GM23338 (cell line): ENCODE results near the gene ZNF311. TPM values are rescaled to one million over a fixed set of nuclear protein-coding genes. Genes with fewer than 3 reads are reported as not detected.

ENCODE experiments used
- ATAC-seq: fragments of 200-7000 bp; cut with Tn5 transposase; 3 replicates; pipeline ENCODE4 v1.9.1; 2020
- DNase-seq: peaks from one replicate; pipeline ENCODE4 v3.0.0-alpha.2; 2015; ENCODE audit warnings: low spot score
- H2AFZ ChIP-seq: fragments of 200-600 bp; sonication (generic); 2 replicates; pipeline ENCODE4 v1.8.0; 2016; ENCODE audit warnings: antibody characterized with exemption, mild to moderate bottlenecking, moderate library complexity
- H3F3A ChIP-seq: fragments of 200-600 bp; sonication (generic); replicated peaks from 2 replicates; pipeline ENCODE4 v1.8.0; 2017; ENCODE audit warnings: antibody characterized with exemption, mixed run types, low read depth
- H3K27ac ChIP-seq: fragments of 200-600 bp; sonication (generic); 2 replicates; pipeline ENCODE4 v1.6.1; 2016; ENCODE audit warnings: low read depth
- H3K27me3 ChIP-seq: fragments of 200-600 bp; sonication (generic); 2 replicates; pipeline ENCODE4 v1.8.0; 2016; ENCODE audit warnings: mild to moderate bottlenecking, mixed run types, moderate library complexity; ENCODE audit not compliant: insufficient read depth
- H3K36me3 ChIP-seq: fragments of 200-600 bp; sonication (generic); 2 replicates; pipeline ENCODE4 v1.8.0; 2016; ENCODE audit warnings: mild to moderate bottlenecking; ENCODE audit not compliant: insufficient read depth
- H3K4me1 ChIP-seq: fragments of 200-600 bp; sonication (generic); 2 replicates; pipeline ENCODE4 v1.8.0; 2016; ENCODE audit warnings: mild to moderate bottlenecking, moderate library complexity; ENCODE audit not compliant: insufficient read depth
- H3K4me2 ChIP-seq: fragments of 200-600 bp; sonication (generic); 2 replicates; pipeline ENCODE4 v1.7.1; 2017; ENCODE audit warnings: mixed run types
- H3K4me3 ChIP-seq: fragments of 200-600 bp; sonication (generic); 2 replicates; pipeline ENCODE4 v1.6.1; 2016; ENCODE audit warnings: mixed run types
- H3K79me2 ChIP-seq: fragments of 200-600 bp; sonication (generic); replicated peaks from 2 replicates; pipeline ENCODE4 v1.8.0; 2017; ENCODE audit warnings: mild to moderate bottlenecking; ENCODE audit not compliant: insufficient read depth
- H3K9me2 ChIP-seq: fragments of 200-600 bp; sonication (generic); 2 replicates; pipeline ENCODE4 v1.8.0; 2017; ENCODE audit not compliant: insufficient read depth
- H4K20me1 ChIP-seq: fragments of 200-600 bp; sonication (generic); replicated peaks from 2 replicates; pipeline ENCODE4 v1.8.0; 2017; ENCODE audit warnings: mild to moderate bottlenecking; ENCODE audit not compliant: insufficient read depth
- H3K27ac Mint-ChIP-seq: 2 replicates; pipeline ENCODE4 v1.8.0; 2020; ENCODE audit warnings: inconsistent platforms, mild to moderate bottlenecking, moderate library complexity, mixed read lengths
- H3K27me3 Mint-ChIP-seq: 3 replicates; pipeline ENCODE4 v1.8.0; 2022; ENCODE audit warnings: low read depth, mild to moderate bottlenecking, moderate library complexity, mixed read lengths, inconsistent platforms; ENCODE audit not compliant: insufficient read depth, poor library complexity
- H3K36me3 Mint-ChIP-seq: 3 replicates; pipeline ENCODE4 v1.8.0; 2021; ENCODE audit warnings: low read depth, mild to moderate bottlenecking, inconsistent platforms, moderate library complexity, mixed read lengths
- H3K4me1 Mint-ChIP-seq: 3 replicates; pipeline ENCODE4 v1.8.0; 2020; ENCODE audit warnings: mild to moderate bottlenecking, inconsistent platforms, mixed read lengths
- H3K4me3 Mint-ChIP-seq: 3 replicates; pipeline ENCODE4 v1.8.0; 2021; ENCODE audit warnings: moderate library complexity, mild to moderate bottlenecking, inconsistent platforms, mixed read lengths
- H3K9me3 Mint-ChIP-seq: 3 replicates; pipeline ENCODE4 v1.8.0; 2020; ENCODE audit warnings: moderate library complexity, mild to moderate bottlenecking, inconsistent platforms, mixed read lengths
- CREB1 ChIP-seq: fragments of 250-450 bp; sonication (Bioruptor Pico); IDR thresholded peaks from 2 replicates; pipeline ENCODE4 v1.5.0; 2020; ENCODE audit warnings: low read depth, mild to moderate bottlenecking, moderate library complexity
- JUNB ChIP-seq: IDR thresholded peaks from one replicate; pipeline ENCODE4 v1.6.1; 2016; ENCODE audit warnings: antibody characterized with exemption; ENCODE audit not compliant: unreplicated experiment
- NANOG ChIP-seq: IDR thresholded peaks from 2 replicates; pipeline ENCODE4 v1.6.1; 2016; ENCODE audit warnings: antibody characterized with exemption, borderline replicate concordance
- STAT1 ChIP-seq: IDR thresholded peaks from one replicate; pipeline ENCODE4 v1.6.1; 2016; ENCODE audit warnings: antibody characterized with exemption; ENCODE audit not compliant: unreplicated experiment
- polyA plus RNA-seq: library from polyadenylated mRNA; unstranded; fragments of >200 nt; fragmentation: Nextera tagmentation; extraction: Ambion mirVana; gene quantifications from 2 replicates; pipeline ENCODE4 v1.2.1, GENCODE V29; 2016
- total RNA-seq: library from RNA; depleted of rRNA; stranded (reverse); fragments of >200 nt; shearing (Covaris generic); gene quantifications from 2 replicates; pipeline ENCODE4 v1.2.3, GENCODE V29; 2014
- TF ChIP-seq, protein P1 (sequence below): fragments of 250-450 bp; sonication (Bioruptor Pico); IDR thresholded peaks from 2 replicates; pipeline ENCODE4 v1.5.0; 2020; ENCODE audit warnings: mild to moderate bottlenecking, moderate library complexity
- TF ChIP-seq, protein P2 (sequence below), 2 experiments: fragments of 200-600 bp in 1 of 2; sonication (generic) in 1 of 2; conservative IDR thresholded peaks; 2 replicates each; pipeline versions ENCODE4 v1.5.1 to v1.6.1; 2016 to 2017; ENCODE audit warnings: antibody characterized with exemption in 2 of 2, low read depth in 2 of 2, mild to moderate bottlenecking in 2 of 2, moderate library complexity in 1 of 2
- TF ChIP-seq, protein P3 (sequence below): IDR thresholded peaks from one replicate; pipeline ENCODE4 v1.6.1; 2018; ENCODE audit warnings: antibody characterized with exemption; ENCODE audit not compliant: unreplicated experiment

ZNF311 gene
- total and polyA plus RNA-seq, 2 experiments from 2014 or later: 1.5 to 1.8 TPM

DNA sequence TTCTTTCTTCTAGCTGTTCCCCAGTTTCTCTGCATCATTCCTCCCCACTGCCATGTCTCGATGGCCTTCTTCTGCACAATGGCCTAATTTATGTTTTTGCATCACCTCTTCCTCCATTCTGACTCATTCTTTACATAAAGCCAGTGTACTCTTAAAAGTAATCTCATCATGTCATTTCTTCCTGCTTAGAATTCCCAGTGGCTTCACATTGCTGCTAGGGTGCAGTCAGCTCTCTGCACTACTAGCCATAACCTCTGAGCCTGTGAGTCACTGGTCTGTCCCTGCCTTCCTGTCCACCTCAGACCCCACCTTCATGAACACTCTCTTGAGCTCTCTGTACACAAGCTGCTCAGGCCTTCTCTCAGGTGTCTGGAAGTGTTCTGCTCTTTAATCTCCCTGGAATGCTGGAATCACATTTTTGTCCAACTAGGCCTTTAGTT is 57.3 kb downstream of the ZNF311 start (continued):
- TF ChIP-seq, protein P1, sequence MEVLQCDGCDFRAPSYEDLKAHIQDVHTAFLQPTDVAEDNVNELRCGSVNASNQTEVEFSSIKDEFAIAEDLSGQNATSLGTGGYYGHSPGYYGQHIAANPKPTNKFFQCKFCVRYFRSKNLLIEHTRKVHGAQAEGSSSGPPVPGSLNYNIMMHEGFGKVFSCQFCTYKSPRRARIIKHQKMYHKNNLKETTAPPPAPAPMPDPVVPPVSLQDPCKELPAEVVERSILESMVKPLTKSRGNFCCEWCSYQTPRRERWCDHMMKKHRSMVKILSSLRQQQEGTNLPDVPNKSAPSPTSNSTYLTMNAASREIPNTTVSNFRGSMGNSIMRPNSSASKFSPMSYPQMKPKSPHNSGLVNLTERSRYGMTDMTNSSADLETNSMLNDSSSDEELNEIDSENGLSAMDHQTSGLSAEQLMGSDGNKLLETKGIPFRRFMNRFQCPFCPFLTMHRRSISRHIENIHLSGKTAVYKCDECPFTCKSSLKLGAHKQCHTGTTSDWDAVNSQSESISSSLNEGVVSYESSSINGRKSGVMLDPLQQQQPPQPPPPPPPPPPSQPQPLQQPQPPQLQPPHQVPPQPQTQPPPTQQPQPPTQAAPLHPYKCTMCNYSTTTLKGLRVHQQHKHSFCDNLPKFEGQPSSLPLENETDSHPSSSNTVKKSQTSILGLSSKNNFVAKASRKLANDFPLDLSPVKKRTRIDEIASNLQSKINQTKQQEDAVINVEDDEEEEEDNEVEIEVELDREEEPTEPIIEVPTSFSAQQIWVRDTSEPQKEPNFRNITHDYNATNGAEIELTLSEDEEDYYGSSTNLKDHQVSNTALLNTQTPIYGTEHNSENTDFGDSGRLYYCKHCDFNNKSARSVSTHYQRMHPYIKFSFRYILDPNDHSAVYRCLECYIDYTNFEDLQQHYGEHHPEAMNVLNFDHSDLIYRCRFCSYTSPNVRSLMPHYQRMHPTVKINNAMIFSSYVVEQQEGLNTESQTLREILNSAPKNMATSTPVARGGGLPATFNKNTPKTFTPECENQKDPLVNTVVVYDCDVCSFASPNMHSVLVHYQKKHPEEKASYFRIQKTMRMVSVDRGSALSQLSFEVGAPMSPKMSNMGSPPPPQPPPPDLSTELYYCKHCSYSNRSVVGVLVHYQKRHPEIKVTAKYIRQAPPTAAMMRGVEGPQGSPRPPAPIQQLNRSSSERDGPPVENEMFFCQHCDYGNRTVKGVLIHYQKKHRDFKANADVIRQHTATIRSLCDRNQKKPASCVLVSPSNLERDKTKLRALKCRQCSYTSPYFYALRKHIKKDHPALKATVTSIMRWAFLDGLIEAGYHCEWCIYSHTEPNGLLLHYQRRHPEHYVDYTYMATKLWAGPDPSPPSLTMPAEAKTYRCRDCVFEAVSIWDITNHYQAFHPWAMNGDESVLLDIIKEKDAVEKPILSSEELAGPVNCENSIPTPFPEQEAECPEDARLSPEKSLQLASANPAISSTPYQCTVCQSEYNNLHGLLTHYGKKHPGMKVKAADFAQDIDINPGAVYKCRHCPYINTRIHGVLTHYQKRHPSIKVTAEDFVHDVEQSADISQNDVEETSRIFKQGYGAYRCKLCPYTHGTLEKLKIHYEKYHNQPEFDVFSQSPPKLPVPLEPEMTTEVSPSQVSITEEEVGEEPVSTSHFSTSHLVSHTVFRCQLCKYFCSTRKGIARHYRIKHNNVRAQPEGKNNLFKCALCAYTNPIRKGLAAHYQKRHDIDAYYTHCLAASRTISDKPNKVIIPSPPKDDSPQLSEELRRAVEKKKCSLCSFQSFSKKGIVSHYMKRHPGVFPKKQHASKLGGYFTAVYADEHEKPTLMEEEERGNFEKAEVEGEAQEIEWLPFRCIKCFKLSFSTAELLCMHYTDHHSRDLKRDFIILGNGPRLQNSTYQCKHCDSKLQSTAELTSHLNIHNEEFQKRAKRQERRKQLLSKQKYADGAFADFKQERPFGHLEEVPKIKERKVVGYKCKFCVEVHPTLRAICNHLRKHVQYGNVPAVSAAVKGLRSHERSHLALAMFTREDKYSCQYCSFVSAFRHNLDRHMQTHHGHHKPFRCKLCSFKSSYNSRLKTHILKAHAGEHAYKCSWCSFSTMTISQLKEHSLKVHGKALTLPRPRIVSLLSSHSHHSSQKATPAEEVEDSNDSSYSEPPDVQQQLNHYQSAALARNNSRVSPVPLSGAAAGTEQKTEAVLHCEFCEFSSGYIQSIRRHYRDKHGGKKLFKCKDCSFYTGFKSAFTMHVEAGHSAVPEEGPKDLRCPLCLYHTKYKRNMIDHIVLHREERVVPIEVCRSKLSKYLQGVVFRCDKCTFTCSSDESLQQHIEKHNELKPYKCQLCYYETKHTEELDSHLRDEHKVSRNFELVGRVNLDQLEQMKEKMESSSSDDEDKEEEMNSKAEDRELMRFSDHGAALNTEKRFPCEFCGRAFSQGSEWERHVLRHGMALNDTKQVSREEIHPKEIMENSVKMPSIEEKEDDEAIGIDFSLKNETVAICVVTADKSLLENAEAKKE (CRISPR knock-in tag): no peak
- TF ChIP-seq, protein P2, sequence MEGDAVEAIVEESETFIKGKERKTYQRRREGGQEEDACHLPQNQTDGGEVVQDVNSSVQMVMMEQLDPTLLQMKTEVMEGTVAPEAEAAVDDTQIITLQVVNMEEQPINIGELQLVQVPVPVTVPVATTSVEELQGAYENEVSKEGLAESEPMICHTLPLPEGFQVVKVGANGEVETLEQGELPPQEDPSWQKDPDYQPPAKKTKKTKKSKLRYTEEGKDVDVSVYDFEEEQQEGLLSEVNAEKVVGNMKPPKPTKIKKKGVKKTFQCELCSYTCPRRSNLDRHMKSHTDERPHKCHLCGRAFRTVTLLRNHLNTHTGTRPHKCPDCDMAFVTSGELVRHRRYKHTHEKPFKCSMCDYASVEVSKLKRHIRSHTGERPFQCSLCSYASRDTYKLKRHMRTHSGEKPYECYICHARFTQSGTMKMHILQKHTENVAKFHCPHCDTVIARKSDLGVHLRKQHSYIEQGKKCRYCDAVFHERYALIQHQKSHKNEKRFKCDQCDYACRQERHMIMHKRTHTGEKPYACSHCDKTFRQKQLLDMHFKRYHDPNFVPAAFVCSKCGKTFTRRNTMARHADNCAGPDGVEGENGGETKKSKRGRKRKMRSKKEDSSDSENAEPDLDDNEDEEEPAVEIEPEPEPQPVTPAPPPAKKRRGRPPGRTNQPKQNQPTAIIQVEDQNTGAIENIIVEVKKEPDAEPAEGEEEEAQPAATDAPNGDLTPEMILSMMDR (conservative IDR thresholded peaks at IDR 0.05; ENCODE audit: low read depth in 2 of 2): no peak
- TF ChIP-seq NANOG: no peak
- TF ChIP-seq JUNB: no peak
- TF ChIP-seq STAT1: no peak

DNA sequence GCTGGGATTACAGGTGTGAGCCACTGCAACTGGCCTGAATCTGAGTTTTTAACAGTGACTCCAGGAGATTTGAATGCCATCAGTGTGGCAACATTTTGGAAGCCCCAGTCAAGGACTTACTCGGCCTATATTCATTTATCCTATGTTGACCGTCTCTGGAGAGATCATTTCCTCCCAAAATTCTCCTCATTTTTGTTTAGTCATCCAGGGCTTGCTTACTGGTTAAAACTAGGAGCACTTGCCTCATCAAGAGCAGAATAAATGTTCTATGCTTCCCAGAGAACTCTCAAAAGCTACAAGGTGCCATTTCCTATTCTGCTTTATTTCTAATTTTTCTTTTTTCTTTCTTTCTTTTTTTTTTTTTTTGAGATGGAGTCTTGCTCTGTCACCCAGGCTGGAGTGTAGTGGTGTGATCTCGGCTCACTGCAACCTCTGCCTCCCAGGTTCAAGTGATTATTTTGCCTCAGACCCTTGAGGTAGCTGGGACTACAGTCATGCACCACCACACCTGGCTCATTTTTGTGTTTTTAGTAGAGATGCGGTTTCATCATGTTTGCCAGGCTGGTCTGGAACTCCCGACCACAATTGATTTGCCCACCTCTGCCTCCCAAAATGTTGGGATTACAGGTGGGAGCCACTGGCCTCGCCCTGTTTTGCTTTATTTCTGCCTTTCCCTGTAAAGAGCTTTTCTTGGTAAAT is 57.9 kb downstream of the ZNF311 start:
- Mint-ChIP-seq H3K9me3 (peaks cover 20% of the 10 kb centered on the region), H3K27ac (no peak overlapping the region), H3K4me3 (no peak overlapping the region; the same call in 2 of the 3 replicates), H3K27me3 (peaks cover 26% of the 10 kb centered on the region), H3K36me3 (peaks cover 10% of the 10 kb centered on the region; the same call in 2 of the 3 replicates), H3K4me1 (peaks cover 19% of the 10 kb centered on the region)
- Histone ChIP-seq H3K79me2 (no peaks in the 10 kb centered on the region), H3K4me3 (no peak overlapping the region), H3K4me1 (peaks cover 16% of the 10 kb centered on the region), H3K27ac (no peak overlapping the region), H3K9me2 (no peaks in the 10 kb centered on the region), H3K4me2 (no peak overlapping the region), H3F3A (no peaks in the 10 kb centered on the region; the same call in 1 of the 2 replicates), H3K36me3 (no peaks in the 10 kb centered on the region), H3K27me3 (no peaks in the 10 kb centered on the region), H4K20me1 (no peaks in the 10 kb centered on the region), H2AFZ (no peak overlapping the region)
- DNase-seq (no peak), ATAC-seq (no peak)
- TF ChIP-seq, protein P3, sequence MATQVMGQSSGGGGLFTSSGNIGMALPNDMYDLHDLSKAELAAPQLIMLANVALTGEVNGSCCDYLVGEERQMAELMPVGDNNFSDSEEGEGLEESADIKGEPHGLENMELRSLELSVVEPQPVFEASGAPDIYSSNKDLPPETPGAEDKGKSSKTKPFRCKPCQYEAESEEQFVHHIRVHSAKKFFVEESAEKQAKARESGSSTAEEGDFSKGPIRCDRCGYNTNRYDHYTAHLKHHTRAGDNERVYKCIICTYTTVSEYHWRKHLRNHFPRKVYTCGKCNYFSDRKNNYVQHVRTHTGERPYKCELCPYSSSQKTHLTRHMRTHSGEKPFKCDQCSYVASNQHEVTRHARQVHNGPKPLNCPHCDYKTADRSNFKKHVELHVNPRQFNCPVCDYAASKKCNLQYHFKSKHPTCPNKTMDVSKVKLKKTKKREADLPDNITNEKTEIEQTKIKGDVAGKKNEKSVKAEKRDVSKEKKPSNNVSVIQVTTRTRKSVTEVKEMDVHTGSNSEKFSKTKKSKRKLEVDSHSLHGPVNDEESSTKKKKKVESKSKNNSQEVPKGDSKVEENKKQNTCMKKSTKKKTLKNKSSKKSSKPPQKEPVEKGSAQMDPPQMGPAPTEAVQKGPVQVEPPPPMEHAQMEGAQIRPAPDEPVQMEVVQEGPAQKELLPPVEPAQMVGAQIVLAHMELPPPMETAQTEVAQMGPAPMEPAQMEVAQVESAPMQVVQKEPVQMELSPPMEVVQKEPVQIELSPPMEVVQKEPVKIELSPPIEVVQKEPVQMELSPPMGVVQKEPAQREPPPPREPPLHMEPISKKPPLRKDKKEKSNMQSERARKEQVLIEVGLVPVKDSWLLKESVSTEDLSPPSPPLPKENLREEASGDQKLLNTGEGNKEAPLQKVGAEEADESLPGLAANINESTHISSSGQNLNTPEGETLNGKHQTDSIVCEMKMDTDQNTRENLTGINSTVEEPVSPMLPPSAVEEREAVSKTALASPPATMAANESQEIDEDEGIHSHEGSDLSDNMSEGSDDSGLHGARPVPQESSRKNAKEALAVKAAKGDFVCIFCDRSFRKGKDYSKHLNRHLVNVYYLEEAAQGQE: no peak
- TF ChIP-seq STAT1 (no peak), JUNB (no peak), CREB1 (CRISPR knock-in tag) (no peak)
